Liver (tissue), 9 donors: ENCODE data around the gene GRK2. TPM values are rescaled to one million over a fixed set of nuclear protein-coding genes. Genes with fewer than 3 reads are reported as not detected.

Source experiments
- DNase-seq: peaks from one replicate; pipeline ENCODE4 v3.0.0-alpha.2; 2017; ENCODE audit warnings: low spot score
- H3K27ac ChIP-seq, 2 donors: one replicate each; pipeline ENCODE4 v1.7.0; 2013; ENCODE audit warnings: inconsistent platforms in 2 of 2, low read length in 2 of 2, control low read depth in 1 of 2, low read depth in 1 of 2, mild to moderate bottlenecking in 1 of 2
- H3K27me3 ChIP-seq, 4 donors: one replicate each; pipeline versions ENCODE4 v1.6.1 to v1.7.0; 2013; ENCODE audit warnings: low read length in 3 of 4, inconsistent platforms in 1 of 4, mild to moderate bottlenecking in 1 of 4, moderate library complexity in 1 of 4; ENCODE audit not compliant: control insufficient read depth in 4 of 4, insufficient read depth in 4 of 4
- H3K36me3 ChIP-seq, 4 donors: one replicate each; pipeline versions ENCODE4 v1.6.1 to v1.7.0; 2013; ENCODE audit warnings: low read length in 3 of 4, mild to moderate bottlenecking in 3 of 4, low read depth in 1 of 4, moderate library complexity in 1 of 4; ENCODE audit not compliant: control insufficient read depth in 4 of 4, insufficient read depth in 3 of 4
- H3K4me1 ChIP-seq, 4 donors: one replicate each; pipeline versions ENCODE4 v1.6.1 to v1.7.0; 2013; ENCODE audit warnings: low read length in 3 of 4, mild to moderate bottlenecking in 3 of 4, moderate library complexity in 1 of 4; ENCODE audit not compliant: control insufficient read depth in 4 of 4, insufficient read depth in 4 of 4
- H3K4me3 ChIP-seq, 3 donors: one replicate each; pipeline versions ENCODE4 v1.6.1 to v1.7.0; 2013; ENCODE audit warnings: low read length in 3 of 3, control low read depth in 1 of 3, low read depth in 1 of 3, mild to moderate bottlenecking in 1 of 3
- H3K9ac ChIP-seq, 2 donors: one replicate each; pipeline ENCODE4 v1.7.0; 2013; ENCODE audit warnings: low read length in 2 of 2, mild to moderate bottlenecking in 2 of 2, moderate library complexity in 2 of 2, control low read depth in 1 of 2, low read depth in 1 of 2
- H3K9me3 ChIP-seq, 4 donors: one replicate each; pipeline versions ENCODE4 v1.6.1 to v1.7.0; 2013; ENCODE audit warnings: low read length in 3 of 4; ENCODE audit not compliant: control insufficient read depth in 4 of 4
- EGR1 ChIP-seq, 2 donors: IDR thresholded peaks; 2 replicates each; pipeline ENCODE4 v1.6.1; 2016 to 2018; ENCODE audit warnings: antibody characterized with exemption in 2 of 2, low read depth in 2 of 2
- FOXA1 ChIP-seq: IDR thresholded peaks from 2 replicates; pipeline ENCODE4 v1.6.1; 2016; ENCODE audit warnings: antibody characterized with exemption
- FOXA2 ChIP-seq: IDR thresholded peaks from 2 replicates; pipeline ENCODE4 v1.6.1; 2016; ENCODE audit warnings: antibody characterized with exemption
- GABPA ChIP-seq, 2 donors: IDR thresholded peaks in 1 of 2; conservative IDR thresholded peaks in 1 of 2; 2 replicates each; pipeline ENCODE4 v1.6.1; 2016; ENCODE audit warnings: antibody characterized with exemption in 2 of 2, mild to moderate bottlenecking in 1 of 2, moderate library complexity in 1 of 2
- HNF4A ChIP-seq, 2 donors: conservative IDR thresholded peaks; 2 replicates each; pipeline ENCODE4 v1.6.1; 2016; ENCODE audit warnings: antibody characterized with exemption in 2 of 2, mild to moderate bottlenecking in 2 of 2
- HNF4G ChIP-seq: IDR thresholded peaks from 2 replicates; pipeline ENCODE4 v1.6.1; 2016; ENCODE audit warnings: antibody characterized with exemption
- JUND ChIP-seq, 2 donors: IDR thresholded peaks; 2 replicates each; pipeline ENCODE4 v1.6.1; 2016; ENCODE audit warnings: antibody characterized with exemption in 2 of 2
- NR2F2 ChIP-seq: IDR thresholded peaks from 2 replicates; pipeline ENCODE4 v1.6.1; 2016; ENCODE audit warnings: antibody characterized with exemption
- RAD21 ChIP-seq, 2 donors: IDR thresholded peaks; 2 replicates each; pipeline ENCODE4 v1.6.1; 2016; ENCODE audit warnings: antibody characterized with exemption in 2 of 2, mild to moderate bottlenecking in 2 of 2
- RXRA ChIP-seq, 2 donors: IDR thresholded peaks; 2 replicates each; pipeline ENCODE4 v1.6.1; 2017 to 2018; ENCODE audit warnings: antibody characterized with exemption in 2 of 2, mild to moderate bottlenecking in 1 of 2
- SP1 ChIP-seq: IDR thresholded peaks from 2 replicates; pipeline ENCODE4 v1.6.1; 2018; ENCODE audit warnings: antibody characterized with exemption, mild to moderate bottlenecking
- TAF1 ChIP-seq: conservative IDR thresholded peaks from 2 replicates; pipeline ENCODE4 v1.6.1; 2016; ENCODE audit warnings: antibody characterized with exemption, mild to moderate bottlenecking
- YY1 ChIP-seq: IDR thresholded peaks from 2 replicates; pipeline ENCODE4 v1.6.1; 2016; ENCODE audit warnings: antibody characterized with exemption, mild to moderate bottlenecking
- WGBS: extraction: QIAGEN DNeasy Blood & Tissue Kit; methylation state at CpG from one replicate; pipeline ENCODE4 v1.1.7; 2013; 5-methylcytosine and 5-hydroxymethylcytosine counted together
- polyA plus RNA-seq, 2 donors: library from polyadenylated mRNA; stranded (reverse) in 1 of 2; unstranded in 1 of 2; fragments of 200-250 nt in 1 of 2; fragments of >200 nt in 1 of 2; fragmentation: Nextera tagmentation in 1 of 2; extraction: Ambion mirVana in 1 of 2; gene quantifications; one replicate each; pipeline versions ENCODE4 v1.2.1 to v1.2.3, GENCODE V29; 2013 to 2015
- total RNA-seq, 2 donors: library from RNA; depleted of rRNA; stranded (reverse); fragments of >200 nt; gene quantifications; one replicate each; pipeline ENCODE4 v1.2.3, GENCODE V29; 2014
- TF ChIP-seq, protein P1 (sequence below): IDR thresholded peaks from 2 replicates; pipeline ENCODE4 v1.6.1; 2016; ENCODE audit warnings: antibody characterized with exemption
- TF ChIP-seq, protein P2 (sequence below): fragments of 150-350 bp; IDR thresholded peaks from 2 replicates; pipeline ENCODE4 v1.5.1; 2017; ENCODE audit warnings: improper control_type of control experiment, low read depth, low read length; ENCODE audit not compliant: missing input control
- TF ChIP-seq, protein P3 (sequence below): IDR thresholded peaks from 2 replicates; pipeline ENCODE4 v1.6.1; 2016; ENCODE audit warnings: antibody characterized with exemption, mild to moderate bottlenecking
- TF ChIP-seq, protein P4 (sequence below): IDR thresholded peaks from 2 replicates; pipeline ENCODE4 v1.6.1; 2016; ENCODE audit warnings: antibody characterized with exemption
- TF ChIP-seq, protein P5 (sequence below): IDR thresholded peaks from 2 replicates; pipeline ENCODE4 v1.6.1; 2016; ENCODE audit warnings: antibody characterized with exemption
- donor health status: healthy.
- donor health status: healthy.
- donor health status: healthy.
- donor health status: healthy.
- donor health status: healthy.

GRK2 gene
- total and polyA plus RNA-seq, 4 donors: 13.4 to 41.4 (median 31.7) TPM

DNA sequence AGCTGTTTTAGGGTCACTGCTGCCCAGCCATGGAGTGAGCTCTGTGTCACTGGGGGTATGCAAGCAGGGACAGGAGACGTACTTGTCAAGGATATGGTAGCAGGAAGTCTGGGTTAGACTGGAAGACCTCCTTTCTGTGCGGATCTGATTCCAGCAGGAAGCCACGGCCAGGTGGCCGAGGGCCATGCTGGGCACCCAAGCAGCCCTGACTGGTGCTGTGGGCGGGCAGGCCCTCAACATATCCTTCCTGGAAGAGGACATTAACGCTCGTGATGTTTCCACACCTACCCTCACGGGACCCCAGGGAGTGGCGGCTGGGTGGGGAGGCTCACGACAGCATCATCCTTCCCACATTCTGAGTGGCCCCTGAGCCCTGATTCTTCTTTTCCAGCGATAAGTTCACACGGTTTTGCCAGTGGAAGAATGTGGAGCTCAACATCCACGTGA, 14.1 kb downstream of the GRK2 start (continued):
- TF ChIP-seq, protein P1, sequence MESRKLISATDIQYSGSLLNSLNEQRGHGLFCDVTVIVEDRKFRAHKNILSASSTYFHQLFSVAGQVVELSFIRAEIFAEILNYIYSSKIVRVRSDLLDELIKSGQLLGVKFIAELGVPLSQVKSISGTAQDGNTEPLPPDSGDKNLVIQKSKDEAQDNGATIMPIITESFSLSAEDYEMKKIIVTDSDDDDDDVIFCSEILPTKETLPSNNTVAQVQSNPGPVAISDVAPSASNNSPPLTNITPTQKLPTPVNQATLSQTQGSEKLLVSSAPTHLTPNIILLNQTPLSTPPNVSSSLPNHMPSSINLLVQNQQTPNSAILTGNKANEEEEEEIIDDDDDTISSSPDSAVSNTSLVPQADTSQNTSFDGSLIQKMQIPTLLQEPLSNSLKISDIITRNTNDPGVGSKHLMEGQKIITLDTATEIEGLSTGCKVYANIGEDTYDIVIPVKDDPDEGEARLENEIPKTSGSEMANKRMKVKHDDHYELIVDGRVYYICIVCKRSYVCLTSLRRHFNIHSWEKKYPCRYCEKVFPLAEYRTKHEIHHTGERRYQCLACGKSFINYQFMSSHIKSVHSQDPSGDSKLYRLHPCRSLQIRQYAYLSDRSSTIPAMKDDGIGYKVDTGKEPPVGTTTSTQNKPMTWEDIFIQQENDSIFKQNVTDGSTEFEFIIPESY: no peak
- TF ChIP-seq, protein P2, sequence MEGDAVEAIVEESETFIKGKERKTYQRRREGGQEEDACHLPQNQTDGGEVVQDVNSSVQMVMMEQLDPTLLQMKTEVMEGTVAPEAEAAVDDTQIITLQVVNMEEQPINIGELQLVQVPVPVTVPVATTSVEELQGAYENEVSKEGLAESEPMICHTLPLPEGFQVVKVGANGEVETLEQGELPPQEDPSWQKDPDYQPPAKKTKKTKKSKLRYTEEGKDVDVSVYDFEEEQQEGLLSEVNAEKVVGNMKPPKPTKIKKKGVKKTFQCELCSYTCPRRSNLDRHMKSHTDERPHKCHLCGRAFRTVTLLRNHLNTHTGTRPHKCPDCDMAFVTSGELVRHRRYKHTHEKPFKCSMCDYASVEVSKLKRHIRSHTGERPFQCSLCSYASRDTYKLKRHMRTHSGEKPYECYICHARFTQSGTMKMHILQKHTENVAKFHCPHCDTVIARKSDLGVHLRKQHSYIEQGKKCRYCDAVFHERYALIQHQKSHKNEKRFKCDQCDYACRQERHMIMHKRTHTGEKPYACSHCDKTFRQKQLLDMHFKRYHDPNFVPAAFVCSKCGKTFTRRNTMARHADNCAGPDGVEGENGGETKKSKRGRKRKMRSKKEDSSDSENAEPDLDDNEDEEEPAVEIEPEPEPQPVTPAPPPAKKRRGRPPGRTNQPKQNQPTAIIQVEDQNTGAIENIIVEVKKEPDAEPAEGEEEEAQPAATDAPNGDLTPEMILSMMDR: no peak
- TF ChIP-seq RXRA (IDR thresholded peaks at IDR 0.05): no peak
- TF ChIP-seq HNF4G: no peak
- TF ChIP-seq FOXA2: no peak
- no peak for TF ChIP-seq TAF1
- no peak for TF ChIP-seq JUND (IDR thresholded peaks at IDR 0.05)

DNA sequence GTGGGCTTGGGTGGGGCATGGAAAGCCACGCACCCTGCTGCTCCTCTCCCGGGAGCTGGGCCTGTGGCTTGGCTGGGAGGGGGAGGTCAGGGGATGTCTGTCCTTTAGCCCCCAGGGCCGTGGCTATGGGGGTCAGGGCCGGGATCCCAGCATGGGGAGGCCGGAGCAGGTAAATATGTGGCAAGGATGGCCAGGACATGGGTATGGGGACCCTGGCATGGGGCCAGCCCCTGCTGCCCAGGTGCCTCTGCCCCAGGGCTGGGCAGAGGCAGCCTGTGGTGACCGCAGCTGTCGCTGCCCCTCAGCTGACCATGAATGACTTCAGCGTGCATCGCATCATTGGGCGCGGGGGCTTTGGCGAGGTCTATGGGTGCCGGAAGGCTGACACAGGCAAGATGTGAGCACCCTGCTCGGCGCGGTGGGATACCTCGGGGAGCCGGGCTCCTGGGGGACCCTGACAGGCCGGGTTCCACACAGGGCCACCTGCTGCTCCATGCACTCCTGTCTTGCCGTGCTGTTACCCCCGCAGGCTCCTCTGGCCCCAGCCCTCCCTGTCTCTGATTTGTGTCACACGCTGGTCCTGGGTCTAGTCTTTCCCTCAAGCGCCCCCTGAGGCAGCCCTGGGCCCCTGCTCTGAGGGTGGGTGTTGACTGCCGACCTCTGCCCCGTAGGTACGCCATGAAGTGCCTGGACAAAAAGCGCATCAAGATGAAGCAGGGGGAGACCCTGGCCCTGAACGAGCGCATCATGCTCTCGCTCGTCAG, 14.7 kb downstream of the GRK2 start:
- no peaks in the 10 kb centered on the region for H3K27me3 ChIP-seq
- peaks cover 2 to 20% (median 5%) of the 10 kb centered on the region in 4 donors for H3K4me1 ChIP-seq
- DNase-seq: no peak
- H3K9me3 ChIP-seq: no peaks in the 10 kb centered on the region
- peaks cover 21 to 55% (median 32%) of the 10 kb centered on the region in 4 donors for H3K36me3 ChIP-seq
- H3K27ac ChIP-seq: no peak overlapping the region
- TF ChIP-seq SP1 (no peak), RAD21 (IDR thresholded peaks at IDR 0.05) (no peak), EGR1 (IDR thresholded peaks at IDR 0.05; ENCODE audit: low read depth in 2 of 2) (no peak), JUND (IDR thresholded peaks at IDR 0.05) (no peak), FOXA1 (no peak), NR2F2 (no peak), TAF1 (no peak), GABPA (IDR thresholded peaks at IDR 0.05 in 1 of 2, conservative IDR thresholded peaks at IDR 0.05 in 1 of 2) (no peak), RXRA (IDR thresholded peaks at IDR 0.05) (no peak), YY1 (no peak), FOXA2 (no peak), HNF4A (conservative IDR thresholded peaks at IDR 0.05) (no peak), HNF4G (no peak)
- TF ChIP-seq, protein P1: no peak
- TF ChIP-seq, protein P3, sequence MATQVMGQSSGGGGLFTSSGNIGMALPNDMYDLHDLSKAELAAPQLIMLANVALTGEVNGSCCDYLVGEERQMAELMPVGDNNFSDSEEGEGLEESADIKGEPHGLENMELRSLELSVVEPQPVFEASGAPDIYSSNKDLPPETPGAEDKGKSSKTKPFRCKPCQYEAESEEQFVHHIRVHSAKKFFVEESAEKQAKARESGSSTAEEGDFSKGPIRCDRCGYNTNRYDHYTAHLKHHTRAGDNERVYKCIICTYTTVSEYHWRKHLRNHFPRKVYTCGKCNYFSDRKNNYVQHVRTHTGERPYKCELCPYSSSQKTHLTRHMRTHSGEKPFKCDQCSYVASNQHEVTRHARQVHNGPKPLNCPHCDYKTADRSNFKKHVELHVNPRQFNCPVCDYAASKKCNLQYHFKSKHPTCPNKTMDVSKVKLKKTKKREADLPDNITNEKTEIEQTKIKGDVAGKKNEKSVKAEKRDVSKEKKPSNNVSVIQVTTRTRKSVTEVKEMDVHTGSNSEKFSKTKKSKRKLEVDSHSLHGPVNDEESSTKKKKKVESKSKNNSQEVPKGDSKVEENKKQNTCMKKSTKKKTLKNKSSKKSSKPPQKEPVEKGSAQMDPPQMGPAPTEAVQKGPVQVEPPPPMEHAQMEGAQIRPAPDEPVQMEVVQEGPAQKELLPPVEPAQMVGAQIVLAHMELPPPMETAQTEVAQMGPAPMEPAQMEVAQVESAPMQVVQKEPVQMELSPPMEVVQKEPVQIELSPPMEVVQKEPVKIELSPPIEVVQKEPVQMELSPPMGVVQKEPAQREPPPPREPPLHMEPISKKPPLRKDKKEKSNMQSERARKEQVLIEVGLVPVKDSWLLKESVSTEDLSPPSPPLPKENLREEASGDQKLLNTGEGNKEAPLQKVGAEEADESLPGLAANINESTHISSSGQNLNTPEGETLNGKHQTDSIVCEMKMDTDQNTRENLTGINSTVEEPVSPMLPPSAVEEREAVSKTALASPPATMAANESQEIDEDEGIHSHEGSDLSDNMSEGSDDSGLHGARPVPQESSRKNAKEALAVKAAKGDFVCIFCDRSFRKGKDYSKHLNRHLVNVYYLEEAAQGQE: no peak
- TF ChIP-seq, protein P4, sequence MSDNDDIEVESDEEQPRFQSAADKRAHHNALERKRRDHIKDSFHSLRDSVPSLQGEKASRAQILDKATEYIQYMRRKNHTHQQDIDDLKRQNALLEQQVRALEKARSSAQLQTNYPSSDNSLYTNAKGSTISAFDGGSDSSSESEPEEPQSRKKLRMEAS: no peak
- TF ChIP-seq, protein P2: no peak
- TF ChIP-seq, protein P5, sequence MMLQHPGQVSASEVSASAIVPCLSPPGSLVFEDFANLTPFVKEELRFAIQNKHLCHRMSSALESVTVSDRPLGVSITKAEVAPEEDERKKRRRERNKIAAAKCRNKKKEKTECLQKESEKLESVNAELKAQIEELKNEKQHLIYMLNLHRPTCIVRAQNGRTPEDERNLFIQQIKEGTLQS: no peak
- no peak overlapping the region for H3K9ac ChIP-seq
- WGBS: 95% methylated on average over 31 of the region's 31 CpGs
- no peak overlapping the region for H3K4me3 ChIP-seq
